SK-N-SH treated with all-trans-retinoic acid at 6 μM for 48 hours (cell line): ENCODE measurements around the gene LRGUK.

Experiments
- ATAC-seq: fragments of 200-7000 bp; cut with Tn5 transposase; 3 replicates; pipeline ENCODE4 v1.9.1; 2020; ENCODE audit warnings: mild to moderate bottlenecking, moderate library complexity
- ARNTL ChIP-seq: fragments of 450-650 bp; formaldehyde crosslinking; IDR thresholded peaks from 2 replicates; pipeline ENCODE4 v1.5.0; 2020; ENCODE audit warnings: low read depth, mild to moderate bottlenecking, moderate library complexity, borderline replicate concordance
- BACH2 ChIP-seq: fragments of 250-450 bp; sonication (Bioruptor Pico); IDR thresholded peaks from 2 replicates; pipeline ENCODE4 v1.9.0; 2021; ENCODE audit warnings: mild to moderate bottlenecking, borderline replicate concordance
- CREB5 ChIP-seq: fragments of 250-450 bp; sonication (Bioruptor Pico); IDR thresholded peaks from 2 replicates; pipeline ENCODE4 v1.5.1; 2020; ENCODE audit warnings: low read depth, mild to moderate bottlenecking, moderate library complexity
- CSRNP3 ChIP-seq: fragments of 250-450 bp; sonication (Bioruptor Pico); IDR thresholded peaks from 2 replicates; pipeline ENCODE4 v1.5.1; 2021; ENCODE audit warnings: mild to moderate bottlenecking, moderate library complexity
- ESRRG ChIP-seq: fragments of 250-450 bp; sonication (Bioruptor Pico); IDR thresholded peaks from 2 replicates; pipeline ENCODE4 v1.6.1; 2021; ENCODE audit warnings: mild to moderate bottlenecking
- GLIS3 ChIP-seq: fragments of 250-450 bp; sonication (Bioruptor Pico); IDR thresholded peaks from 2 replicates; pipeline ENCODE4 v1.5.0; 2020; ENCODE audit warnings: mild to moderate bottlenecking, moderate library complexity
- ISL1 ChIP-seq: fragments of 250-450 bp; sonication (Bioruptor Pico); IDR thresholded peaks from 2 replicates; pipeline ENCODE4 v2.1.2; 2022; ENCODE audit warnings: mild to moderate bottlenecking, moderate library complexity
- POU6F1 ChIP-seq: fragments of 250-450 bp; sonication (Bioruptor Pico); IDR thresholded peaks from 2 replicates; pipeline ENCODE4 v1.8.0; 2021; ENCODE audit warnings: low read depth, mild to moderate bottlenecking, moderate library complexity, borderline replicate concordance
- PPARA ChIP-seq: fragments of 250-450 bp; sonication (Bioruptor Pico); IDR thresholded peaks from 2 replicates; pipeline ENCODE4 v1.5.0; 2020; ENCODE audit warnings: mild to moderate bottlenecking, borderline replicate concordance
- RARB ChIP-seq: fragments of 250-450 bp; sonication (Bioruptor Pico); IDR thresholded peaks from 2 replicates; pipeline ENCODE4 v1.8.0; 2021; ENCODE audit warnings: mild to moderate bottlenecking, moderate library complexity
- TOX ChIP-seq: fragments of 250-450 bp; sonication (Bioruptor Pico); IDR thresholded peaks from 2 replicates; pipeline ENCODE4 v1.8.0; 2021; ENCODE audit warnings: mild to moderate bottlenecking, moderate library complexity, borderline replicate concordance
- TSHZ2 ChIP-seq: fragments of 250-450 bp; sonication (Bioruptor Pico); IDR thresholded peaks from 2 replicates; pipeline ENCODE4 v1.5.0; 2020; ENCODE audit warnings: mild to moderate bottlenecking, moderate library complexity
- ZC3H10 ChIP-seq: fragments of 250-450 bp; sonication (Bioruptor Pico); IDR thresholded peaks from 2 replicates; pipeline ENCODE4 v1.5.1; 2021; ENCODE audit warnings: mild to moderate bottlenecking, moderate library complexity
- ZFP3 ChIP-seq: fragments of 250-450 bp; sonication (Bioruptor Pico); IDR thresholded peaks from 2 replicates; pipeline ENCODE4 v1.5.0; 2020; ENCODE audit warnings: mild to moderate bottlenecking, moderate library complexity
- ZNF565 ChIP-seq: fragments of 450-650 bp; formaldehyde crosslinking; conservative IDR thresholded peaks from 2 replicates; pipeline ENCODE4 v1.5.0; 2020; ENCODE audit warnings: low read depth, mild to moderate bottlenecking, moderate library complexity
- ZNF70 ChIP-seq: fragments of 450-650 bp; formaldehyde crosslinking; IDR thresholded peaks from 2 replicates; pipeline ENCODE4 v1.5.0; 2020; ENCODE audit warnings: mild to moderate bottlenecking, moderate library complexity

The LRGUK gene

GRCh38 chr7:134200970-134201369 lies 73.8 kb downstream of the LRGUK start:
- no peak for ATAC-seq
- TF ChIP-seq GLIS3 (CRISPR knock-in tag) (no peak), ISL1 (CRISPR knock-in tag) (no peak), TSHZ2 (no peak), ZC3H10 (no peak)

GRCh38 chr7:134201569-134202261 lies 74.6 kb downstream of the LRGUK start:
- no peak for ATAC-seq
- TF ChIP-seq TSHZ2 (no peak), RARB (CRISPR knock-in tag) (no peak), CREB5 (CRISPR knock-in tag) (no peak), CSRNP3 (CRISPR knock-in tag) (no peak), ARNTL (CRISPR knock-in tag) (no peak), PPARA (CRISPR knock-in tag) (no peak), ESRRG (CRISPR knock-in tag) (no peak), POU6F1 (no peak), TOX (no peak), ZNF565 (CRISPR knock-in tag) (no peak), GLIS3 (CRISPR knock-in tag) (no peak), ZNF70 (CRISPR knock-in tag) (no peak)

GRCh38 chr7:134203186-134203889 lies 76.2 kb downstream of the LRGUK start:
- no peak for ATAC-seq
- TF ChIP-seq GLIS3 (CRISPR knock-in tag) (no peak), ARNTL (CRISPR knock-in tag) (no peak), ZFP3 (CRISPR knock-in tag) (no peak; the same call in 1 of the 2 replicates), BACH2 (CRISPR knock-in tag) (no peak), CSRNP3 (CRISPR knock-in tag) (no peak), TSHZ2 (no peak), POU6F1 (no peak), ISL1 (CRISPR knock-in tag) (no peak), ZNF565 (CRISPR knock-in tag) (no peak)
